ENCODE data around the gene ETV3.

The ETV3 gene

GRCh38 chr1:157090196-157090647 is 48.0 kb downstream of the ETV3 start:
- DNase-seq = peak; percentile 92

GRCh38 chr1:157089789-157090188 is 48.4 kb downstream of the ETV3 start:
- DNase-seq = no peak

GRCh38 chr1:157088607-157089006 is 49.6 kb downstream of the ETV3 start:
- no peak for DNase-seq

- DNase-seq = no peak
Measured at GRCh38 chr1:157087030-157087429, 51.2 kb downstream of the ETV3 start.

- no peak for DNase-seq
Measured at GRCh38 chr1:157086299-157086698, 51.9 kb downstream of the ETV3 start.

DNA sequence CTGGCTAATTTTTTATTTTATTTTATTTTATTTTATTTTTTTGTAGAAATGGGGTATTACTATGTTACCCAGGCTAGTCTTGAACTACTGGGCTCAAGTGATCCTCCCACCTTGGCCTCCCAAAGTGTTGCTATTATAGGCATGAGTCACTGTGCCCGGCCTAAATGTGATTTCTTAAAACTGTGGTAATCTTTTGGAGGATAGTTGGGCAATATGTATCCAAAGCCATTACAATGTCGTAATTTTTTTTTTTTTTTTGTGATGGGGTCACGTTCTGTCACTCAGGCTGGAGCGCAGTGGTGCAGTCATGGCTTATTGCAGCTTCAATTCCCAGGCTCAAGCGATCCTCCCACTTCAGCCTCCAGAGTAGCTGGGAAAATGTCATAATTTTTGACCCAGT is 52.8 kb downstream of the ETV3 start:
- no peak for DNase-seq

GRCh38 chr1:157084720-157085119 is 53.5 kb downstream of the ETV3 start:
- no peak for DNase-seq

DNA sequence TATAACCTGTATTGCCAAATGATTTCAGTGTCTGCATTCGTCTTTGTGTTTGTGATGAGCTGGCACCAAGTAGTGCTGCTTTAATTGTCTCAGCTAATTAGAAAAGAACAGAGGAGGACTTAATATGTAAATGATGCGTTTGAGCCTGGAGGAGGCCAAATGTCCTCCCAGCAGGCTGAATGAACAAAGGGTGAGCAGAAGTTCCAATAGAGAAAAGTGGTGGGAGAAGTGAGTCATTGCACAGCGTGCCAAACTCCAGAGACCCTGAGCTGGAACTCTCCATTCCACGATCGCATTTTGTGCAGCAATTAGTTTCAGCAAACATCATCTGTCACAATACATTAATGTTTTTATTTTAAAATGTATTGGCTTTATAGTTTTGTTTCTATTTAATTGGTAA is 56.5 kb downstream of the ETV3 start:
- no peak for DNase-seq

- no peak for DNase-seq
Measured at GRCh38 chr1:157080714-157081113, 57.5 kb downstream of the ETV3 start.

GRCh38 chr1:157077394-157077793 is 60.8 kb downstream of the ETV3 start:
- DNase-seq = no peak

GRCh38 chr1:157073944-157074685 is 64.1 kb downstream of the ETV3 start:
- peak; percentile 65 for DNase-seq
